GM21576 (cell line): ENCODE results near the gene PFKM.

Experiments used
- ATAC-seq: cut with Tn5 transposase; IDR thresholded peaks from one replicate; pipeline ENCODE4 v1.9.1; 2021; ENCODE audit warnings: mild to moderate bottlenecking, moderate library complexity; ENCODE audit not compliant: unreplicated experiment

Gene PFKM

GRCh38 chr12:48183876-48184548 is 64.8 kb downstream of the PFKM start:
- ATAC-seq = no peak

- ATAC-seq = no peak
These were observed 65.4 kb downstream of the PFKM start for GRCh38 chr12:48184549-48184922.

DNA sequence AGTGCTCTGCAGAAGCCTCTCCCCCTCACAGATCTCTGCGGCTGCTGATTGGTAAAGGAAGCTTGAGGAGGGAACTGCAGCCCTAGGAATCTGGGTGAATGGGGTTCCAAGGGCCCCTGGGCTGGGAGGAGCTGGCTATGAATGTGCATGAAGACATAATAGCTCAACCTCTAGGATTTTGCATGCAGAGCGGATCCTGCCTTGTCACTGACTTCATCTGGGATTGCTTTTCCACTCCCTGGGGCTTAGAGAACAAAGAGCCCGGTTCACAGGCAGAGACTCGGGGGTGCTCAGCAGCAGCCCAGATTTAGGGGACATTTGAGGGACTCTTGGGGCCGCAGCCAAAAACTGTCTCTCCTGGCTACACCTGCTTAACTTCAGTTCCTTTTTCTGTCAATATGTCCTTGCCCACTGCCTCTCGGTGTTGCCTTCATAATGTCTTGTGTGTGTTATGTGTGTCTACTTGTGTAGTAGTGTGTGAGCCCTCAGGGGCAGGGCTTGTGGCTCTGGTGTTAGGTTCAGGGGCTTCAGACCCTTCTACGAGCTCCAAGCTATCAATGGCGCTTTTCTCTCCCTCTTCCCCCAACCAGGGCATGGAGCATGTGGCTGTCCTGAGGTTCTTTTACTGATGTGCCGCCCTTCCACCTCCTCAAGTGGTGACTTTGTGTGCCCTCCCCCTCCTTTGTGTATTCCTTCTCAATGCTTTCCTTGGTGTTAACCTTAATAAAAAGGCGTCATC is 66.2 kb downstream of the PFKM start:
- ATAC-seq = no peak

GRCh38 chr12:48187916-48188695 is 68.9 kb downstream of the PFKM start:
- no peak for ATAC-seq

- no peak for ATAC-seq
These were observed 70.4 kb downstream of the PFKM start for GRCh38 chr12:48189331-48190125.

- ATAC-seq = no peak
These were observed 71.9 kb downstream of the PFKM start for GRCh38 chr12:48191096-48191495.

GRCh38 chr12:48192861-48193260 is 73.7 kb downstream of the PFKM start:
- ATAC-seq = no peak

DNA sequence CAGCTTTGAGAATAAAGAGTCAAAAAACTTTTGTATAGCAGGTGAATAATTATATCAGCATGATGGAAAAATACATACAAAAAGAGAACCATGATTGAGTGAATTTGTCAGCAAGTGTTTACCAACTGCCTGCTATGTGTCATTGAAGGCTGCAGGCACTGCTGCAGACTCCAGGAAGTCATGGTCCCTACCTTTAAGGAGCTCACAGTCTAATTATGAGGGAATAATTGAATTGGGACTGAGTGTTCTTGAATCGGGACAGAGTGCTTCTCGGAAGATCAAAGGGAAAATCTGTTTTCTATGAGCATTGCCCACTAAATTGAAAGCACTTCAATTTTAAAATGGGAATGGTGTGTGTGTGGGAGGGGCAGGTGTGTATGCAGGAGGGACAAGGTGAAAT is 74.5 kb downstream of the PFKM start:
- ATAC-seq = no peak

- no peak for ATAC-seq
These were observed 75.6 kb downstream of the PFKM start for GRCh38 chr12:48194799-48195201.
